Kidney epithelial cell (primary cell): ENCODE measurements around the gene SAMD11. TPM values are rescaled to one million over a fixed set of nuclear protein-coding genes. Genes with fewer than 3 reads are reported as not detected.
"Not testable (repeated sequence)": the region's sequence is repeated elsewhere in the genome, so short reads cannot be mapped to it uniquely, and the experiment has no call there.

Experiments
- DNase-seq: peaks from one replicate; pipeline ENCODE4 v3.0.0-alpha.2; 2010; ENCODE audit warnings: low read depth
- H3K27me3 ChIP-seq: 2 replicates; pipeline ENCODE4 v1.6.0; 2011; ENCODE audit warnings: low read length; ENCODE audit not compliant: control insufficient read depth, insufficient read depth
- H3K36me3 ChIP-seq: 2 replicates; pipeline ENCODE4 v1.5.1; 2011; ENCODE audit warnings: low read length; ENCODE audit not compliant: control insufficient read depth, insufficient read depth
- H3K4me3 ChIP-seq: 2 replicates; pipeline ENCODE4 v1.5.1; 2011; ENCODE audit warnings: low read depth, mild to moderate bottlenecking, control low read depth, low read length
- total RNA-seq: library from RNA; depleted of rRNA; stranded (reverse); fragments of >200 nt; gene quantifications from 2 replicates; pipeline ENCODE4 v1.2.3, GENCODE V29; 2015
- TF ChIP-seq, protein P1 (sequence below): IDR thresholded peaks from 2 replicates; pipeline ENCODE4 v1.5.1; 2011; ENCODE audit warnings: mild to moderate bottlenecking, moderate library complexity, low read length, control low read depth, inconsistent platforms; ENCODE audit not compliant: insufficient read depth, poor library complexity, severe bottlenecking

Gene SAMD11
- total RNA-seq, 1 donor from 2014 or later, result 2.3 TPM

DNA sequence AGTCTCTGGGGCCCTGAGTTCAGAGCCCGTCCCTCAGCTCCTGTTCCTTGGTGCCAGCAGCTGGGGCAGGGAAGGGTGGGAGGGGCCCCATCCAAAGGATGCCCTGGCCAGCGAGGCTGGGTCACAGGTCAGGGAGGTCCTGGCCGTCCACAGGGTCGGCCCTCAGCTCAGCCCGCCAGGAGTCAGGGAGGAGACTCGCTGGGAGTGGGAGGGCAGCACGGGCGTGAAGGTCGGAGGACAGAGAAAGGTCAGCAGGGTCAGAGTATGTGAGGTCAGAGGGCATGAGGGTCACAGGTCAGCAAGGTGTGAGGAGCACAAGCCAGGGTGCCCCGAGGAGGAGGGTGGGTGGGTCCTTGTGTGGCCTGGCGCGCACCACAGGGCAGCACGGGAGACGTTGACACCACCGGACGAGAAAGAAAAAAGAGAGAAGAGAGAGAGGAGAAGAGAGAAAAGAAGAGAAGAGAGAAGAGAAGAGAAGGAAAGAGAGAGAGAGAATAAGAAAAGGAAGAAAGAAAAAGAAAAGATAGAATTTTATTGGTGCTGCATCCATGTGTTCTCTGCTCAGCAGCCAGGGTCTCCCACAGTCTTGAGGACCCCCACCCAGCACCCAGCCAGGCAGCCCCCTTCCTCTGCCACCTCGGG is 51.1 kb downstream of the SAMD11 start:
- Histone ChIP-seq H3K27me3 (peaks cover 19% of the 10 kb centered on the region), H3K36me3 (no peaks in the 10 kb centered on the region), H3K4me3 (no peak overlapping the region)
- TF ChIP-seq, protein P1, sequence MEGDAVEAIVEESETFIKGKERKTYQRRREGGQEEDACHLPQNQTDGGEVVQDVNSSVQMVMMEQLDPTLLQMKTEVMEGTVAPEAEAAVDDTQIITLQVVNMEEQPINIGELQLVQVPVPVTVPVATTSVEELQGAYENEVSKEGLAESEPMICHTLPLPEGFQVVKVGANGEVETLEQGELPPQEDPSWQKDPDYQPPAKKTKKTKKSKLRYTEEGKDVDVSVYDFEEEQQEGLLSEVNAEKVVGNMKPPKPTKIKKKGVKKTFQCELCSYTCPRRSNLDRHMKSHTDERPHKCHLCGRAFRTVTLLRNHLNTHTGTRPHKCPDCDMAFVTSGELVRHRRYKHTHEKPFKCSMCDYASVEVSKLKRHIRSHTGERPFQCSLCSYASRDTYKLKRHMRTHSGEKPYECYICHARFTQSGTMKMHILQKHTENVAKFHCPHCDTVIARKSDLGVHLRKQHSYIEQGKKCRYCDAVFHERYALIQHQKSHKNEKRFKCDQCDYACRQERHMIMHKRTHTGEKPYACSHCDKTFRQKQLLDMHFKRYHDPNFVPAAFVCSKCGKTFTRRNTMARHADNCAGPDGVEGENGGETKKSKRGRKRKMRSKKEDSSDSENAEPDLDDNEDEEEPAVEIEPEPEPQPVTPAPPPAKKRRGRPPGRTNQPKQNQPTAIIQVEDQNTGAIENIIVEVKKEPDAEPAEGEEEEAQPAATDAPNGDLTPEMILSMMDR, result no peak
- DNase-seq, result no peak

DNA sequence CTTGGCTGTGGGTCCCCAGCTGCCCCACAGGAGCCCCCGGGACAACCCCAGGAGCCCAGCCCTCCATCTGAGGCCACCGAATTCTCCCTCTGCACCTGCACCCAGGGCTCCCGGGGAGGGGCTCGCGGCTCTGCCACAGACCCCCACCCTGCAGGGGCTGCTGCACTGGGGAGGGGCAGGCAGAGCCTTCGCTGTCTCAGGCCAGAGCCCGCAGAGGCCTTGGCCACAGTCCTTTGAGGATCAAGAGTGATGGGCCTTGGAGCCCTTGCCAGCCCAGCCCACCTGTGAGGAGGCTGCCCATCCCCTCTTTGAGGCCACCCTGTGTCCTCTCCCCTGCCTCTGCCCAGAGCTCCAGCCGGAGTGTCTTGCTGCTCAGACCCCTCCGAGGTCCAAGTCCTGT is 51.6 kb downstream of the SAMD11 start:
- Histone ChIP-seq H3K27me3 (peaks cover 21% of the 10 kb centered on the region), H3K4me3 (no peak overlapping the region), H3K36me3 (no peaks in the 10 kb centered on the region)
- no peak for DNase-seq
- TF ChIP-seq, protein P1, result no peak

DNA sequence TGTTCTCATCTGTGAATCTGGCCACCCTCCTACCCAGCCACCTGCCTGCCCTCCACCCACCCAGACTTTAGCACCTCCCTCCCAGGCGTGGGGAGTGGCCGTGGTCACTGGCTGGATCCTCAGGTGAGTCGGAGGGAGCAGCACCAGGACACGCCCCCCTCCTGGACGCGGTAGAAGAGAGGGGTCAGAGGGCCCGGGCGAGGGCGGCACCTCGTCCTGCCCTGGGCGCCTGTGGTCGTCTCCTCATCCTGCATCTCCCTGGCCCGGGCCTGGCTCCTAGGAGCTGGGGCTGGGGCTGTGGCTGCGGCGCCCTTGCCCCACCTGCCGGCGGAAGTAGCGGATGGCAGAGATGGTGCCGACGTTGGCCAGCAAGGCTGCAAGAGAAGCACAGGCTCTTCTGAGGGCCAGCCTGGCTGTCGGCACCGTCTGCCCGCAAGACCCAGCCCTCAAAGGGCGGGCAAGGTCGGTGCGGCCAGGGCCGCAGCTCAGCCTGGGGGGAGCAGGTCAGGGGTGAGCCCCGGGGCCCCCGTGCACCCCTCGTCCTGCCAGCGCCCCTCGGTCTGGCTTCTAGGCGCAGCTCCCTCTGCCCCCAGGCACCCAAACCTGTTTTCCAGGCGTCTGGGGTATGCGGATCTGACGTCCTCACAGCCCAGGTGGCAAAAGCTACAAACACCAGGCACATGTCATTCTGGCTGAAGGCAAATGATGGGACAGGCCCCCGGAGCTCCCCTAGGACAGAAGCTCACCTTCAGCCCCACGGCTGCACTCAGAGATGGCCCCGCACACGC is 52.4 kb downstream of the SAMD11 start:
- no peak for DNase-seq
- Histone ChIP-seq H3K36me3 (no peaks in the 10 kb centered on the region), H3K4me3 (peak overlapping the region; percentile 3), H3K27me3 (peaks cover 18% of the 10 kb centered on the region)
- TF ChIP-seq, protein P1, result peak; percentile 90

DNA sequence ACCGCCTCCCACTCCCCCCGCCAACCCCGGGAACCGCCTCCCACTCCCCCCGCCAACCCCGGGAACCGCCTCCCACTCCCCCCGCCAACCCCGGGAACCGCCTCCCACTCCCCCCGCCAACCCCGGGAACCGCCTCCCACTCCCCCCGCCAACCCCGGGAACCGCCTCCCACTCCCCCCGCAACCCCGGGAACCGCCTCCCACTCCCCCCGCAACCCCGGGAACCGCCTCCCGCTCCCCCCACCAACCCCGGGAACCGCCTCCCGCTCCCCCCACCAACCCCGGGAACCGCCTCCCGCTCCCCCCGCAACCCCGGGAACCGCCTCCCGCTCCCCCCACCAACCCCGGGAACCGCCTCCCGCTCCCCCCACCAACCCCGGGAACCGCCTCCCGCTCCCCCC is 53.1 kb downstream of the SAMD11 start:
- not testable (repeated sequence) for DNase-seq, H3K4me3 ChIP-seq, H3K36me3 ChIP-seq
- H3K27me3 ChIP-seq, result peaks cover 18% of the 10 kb centered on the region

DNA sequence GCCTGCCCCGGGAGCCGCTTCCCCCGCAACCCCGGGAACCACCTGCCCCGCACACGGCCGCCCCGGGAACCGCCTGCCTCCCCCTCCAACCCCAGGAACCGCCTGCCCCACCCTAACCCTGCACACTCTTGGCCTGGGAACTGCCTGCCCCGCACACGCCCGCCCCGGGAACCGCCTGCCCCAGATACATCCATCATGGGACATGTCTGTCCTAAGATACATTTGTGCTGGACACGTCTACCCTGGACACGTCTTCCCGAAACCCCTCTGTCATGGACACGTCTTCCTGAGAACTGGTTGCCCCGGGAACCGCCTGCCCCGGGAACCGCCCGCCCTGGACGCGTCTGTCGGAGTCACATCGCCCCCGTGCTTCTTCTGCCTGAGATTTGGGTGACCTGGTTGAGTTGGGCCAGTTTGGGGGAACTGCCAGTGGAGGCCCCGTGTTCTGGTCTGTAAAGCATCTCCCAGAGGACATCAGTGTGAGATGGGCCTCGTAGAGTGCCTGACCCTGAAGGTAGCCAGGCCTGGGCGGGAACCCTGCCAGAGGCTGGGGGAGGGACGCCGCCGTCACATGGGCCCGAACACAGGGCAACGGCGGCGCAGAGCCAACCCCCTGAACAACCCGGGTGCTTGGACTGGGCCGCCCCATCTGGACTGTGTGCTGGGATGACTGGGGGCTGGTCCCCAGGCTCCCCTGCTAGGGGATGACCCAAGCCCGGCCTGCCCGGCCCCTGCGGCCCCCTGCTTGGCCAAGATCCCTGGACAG is 54.5 kb downstream of the SAMD11 start:
- Histone ChIP-seq H3K36me3 (no peaks in the 10 kb centered on the region), H3K27me3 (peaks cover 31% of the 10 kb centered on the region), H3K4me3 (no peak overlapping the region)
- DNase-seq, result no peak
- TF ChIP-seq, protein P1, result no peak

DNA sequence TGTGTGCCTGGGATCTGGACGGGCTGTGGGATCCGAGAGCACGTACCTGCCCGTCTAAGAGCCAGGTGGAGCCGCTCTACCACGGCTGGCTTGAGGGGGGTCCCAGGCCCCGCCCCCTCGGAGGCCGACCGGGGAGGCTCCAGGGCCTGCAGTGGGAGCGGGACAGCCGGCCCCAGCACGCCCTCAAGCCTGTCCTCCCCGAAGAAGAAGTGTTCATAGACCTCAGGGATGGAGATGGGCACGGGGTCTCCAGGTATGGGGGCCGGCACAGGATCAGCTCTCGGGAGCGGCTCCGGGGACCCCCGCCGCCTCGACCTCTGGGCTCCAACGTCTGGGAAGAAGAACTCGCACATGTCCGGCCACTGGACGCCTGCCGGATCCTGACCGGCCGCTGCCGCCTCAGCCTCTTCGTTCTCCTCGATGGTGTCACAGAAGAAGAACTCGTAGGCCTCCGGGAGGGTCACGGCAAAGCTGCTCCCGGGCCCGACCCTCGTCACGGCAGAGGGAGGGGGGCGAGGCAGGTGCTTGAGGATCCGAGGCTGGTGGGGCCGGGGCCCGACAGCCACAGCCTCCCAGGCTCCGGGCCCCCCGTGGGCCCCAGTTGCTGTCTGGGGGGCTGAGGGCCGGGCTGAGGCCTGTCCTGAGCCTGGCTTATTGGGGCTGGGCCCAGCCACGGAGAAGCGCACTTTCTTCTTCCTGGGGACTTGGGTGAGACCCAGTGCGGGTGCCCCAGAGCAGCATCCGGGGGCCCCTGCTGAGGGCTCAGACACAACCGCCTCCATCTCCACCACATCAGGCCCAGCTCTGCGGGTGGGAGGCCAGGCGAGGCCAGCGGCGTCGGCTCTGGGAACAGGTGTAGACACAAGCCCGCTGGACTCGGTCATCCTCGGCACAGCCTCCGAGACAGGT is 55.4 kb downstream of the SAMD11 start:
- TF ChIP-seq, protein P1, result no peak
- Histone ChIP-seq H3K4me3 (no peak overlapping the region), H3K36me3 (no peaks in the 10 kb centered on the region), H3K27me3 (peaks cover 37% of the 10 kb centered on the region)
- DNase-seq, result no peak
